ENCODE measurements around the gene UBE2I. TPM values are rescaled to one million over a fixed set of nuclear protein-coding genes. Genes with fewer than 3 reads are reported as not detected.
"Not testable (repeated sequence)": the region's sequence is repeated elsewhere in the genome, so short reads cannot be mapped to it uniquely, and the experiment has no call there.

Gene UBE2I
- total and polyA plus RNA-seq, 4 donors: 35.7 to 86.7 (median 72.4) TPM

DNA sequence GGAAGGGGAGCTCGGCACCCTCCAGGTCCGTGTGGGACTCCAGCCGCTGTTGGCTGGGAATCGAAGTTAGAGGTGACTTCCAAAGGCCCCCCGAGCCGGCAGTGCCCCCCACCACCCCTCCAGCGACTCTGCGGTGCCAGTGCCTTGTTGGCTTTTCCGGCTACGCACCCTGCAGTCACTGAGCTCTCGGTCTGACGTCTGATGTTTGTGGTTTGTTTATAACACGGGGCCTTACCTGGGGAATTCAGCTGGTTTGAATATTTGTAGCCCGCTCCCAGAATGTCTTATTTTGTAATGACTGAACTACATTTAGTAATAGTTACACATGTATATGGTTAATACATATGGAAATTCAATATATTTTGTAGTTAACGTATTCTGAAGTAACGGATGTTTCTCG is 17.0 kb downstream of the UBE2I start:
- Histone ChIP-seq H3K27me3 (ENCODE audit: control insufficient read depth in 1 of 2, insufficient read depth in 2 of 2, low read length in 1 of 2) (no peaks in the 10 kb centered on the region), H3K4me1 (ENCODE audit: control insufficient read depth in 1 of 2, insufficient read depth in 2 of 2, low read length in 2 of 2) (no peaks in the 10 kb centered on the region), H3K9me3 (ENCODE audit: control insufficient read depth, low read length) (peaks cover 2% of the 10 kb centered on the region), H3K27ac (ENCODE audit: low read depth in 1 of 2, low read length in 2 of 2) (no peak overlapping the region), H3K4me3 (ENCODE audit: low read length in 2 of 2) (no peak overlapping the region), H3K36me3 (ENCODE audit: control insufficient read depth in 1 of 2, insufficient read depth in 2 of 2, low read length in 1 of 2) (peaks cover 3 to 4% of the 10 kb centered on the region in 2 donors)
- 70 to 72% methylated on average over 15 to 17 of the region's 17 CpGs for WGBS, 2 donors
- no peak for ATAC-seq (ENCODE audit: low FRiP score)
- DNase-seq: no peak
- intact Hi-C loops (cut with DNase I): no loop called here

DNA sequence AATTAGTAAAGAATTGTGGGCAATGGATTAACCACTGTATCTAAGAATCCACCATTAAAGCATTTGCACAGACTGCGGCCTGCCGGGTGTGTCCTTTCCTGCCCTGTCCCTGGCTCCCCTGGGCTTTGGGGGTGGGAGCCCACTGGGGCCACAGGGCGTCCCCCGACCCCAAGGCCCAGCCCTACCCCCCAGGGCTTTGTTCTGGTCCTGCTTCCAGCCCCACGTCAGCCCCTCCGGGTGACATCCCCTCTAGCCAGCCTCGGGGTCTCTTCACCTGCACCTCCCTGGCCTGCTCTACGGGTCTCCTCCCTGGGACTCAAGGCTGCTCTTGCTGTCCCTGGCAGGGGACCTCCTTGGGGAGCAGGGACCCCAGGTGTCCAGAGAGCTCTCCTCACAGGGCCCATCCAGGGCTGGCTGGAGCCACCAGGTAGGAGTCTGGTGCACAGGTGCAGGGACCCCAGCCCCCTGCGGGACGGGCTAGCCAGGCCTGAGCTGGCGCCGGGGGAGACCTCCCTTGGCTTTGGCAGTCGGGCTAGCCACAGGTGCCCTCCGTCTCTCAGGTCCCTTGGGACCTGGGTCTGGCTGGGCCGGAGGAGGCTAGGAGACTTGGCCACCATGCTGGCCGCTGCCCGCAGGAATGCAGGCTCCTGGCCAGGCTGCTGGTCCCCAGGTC is 17.6 kb downstream of the UBE2I start:
- ATAC-seq (ENCODE audit: low FRiP score) (no peak), DNase-seq (no peak)
- intact Hi-C loops (cut with DNase I): no loop called here
- Histone ChIP-seq H3K27me3 (ENCODE audit: control insufficient read depth in 1 of 2, insufficient read depth in 2 of 2, low read length in 1 of 2) (no peaks in the 10 kb centered on the region), H3K4me3 (ENCODE audit: low read length in 2 of 2) (no peak overlapping the region), H3K36me3 (ENCODE audit: control insufficient read depth in 1 of 2, insufficient read depth in 2 of 2, low read length in 1 of 2) (peaks cover 3 to 4% of the 10 kb centered on the region in 2 donors), H3K27ac (ENCODE audit: low read depth in 1 of 2, low read length in 2 of 2) (no peak overlapping the region), H3K4me1 (ENCODE audit: control insufficient read depth in 1 of 2, insufficient read depth in 2 of 2, low read length in 2 of 2) (no peaks in the 10 kb centered on the region), H3K9me3 (ENCODE audit: control insufficient read depth, low read length) (peaks cover 2% of the 10 kb centered on the region)
- WGBS, 2 donors: 71% methylated on average over 13 to 17 of the region's 17 CpGs

DNA sequence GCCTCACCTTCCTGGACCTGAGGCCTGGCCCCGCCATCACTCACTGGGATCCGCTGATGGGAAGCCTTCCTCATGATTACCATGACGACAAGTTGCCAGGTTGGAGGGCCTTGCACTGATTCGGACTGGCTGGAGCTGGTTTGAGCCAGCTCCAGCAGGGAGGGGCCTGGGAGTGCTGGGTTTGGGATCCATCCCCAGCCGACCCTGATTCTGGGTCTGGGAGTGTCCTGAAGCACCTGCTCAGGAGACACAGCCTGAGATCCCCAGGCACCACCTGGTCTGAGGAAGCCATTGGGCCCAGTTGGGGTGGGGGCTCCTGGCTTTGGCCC is 18.1 kb downstream of the UBE2I start:
- Histone ChIP-seq H3K27me3 (ENCODE audit: control insufficient read depth in 1 of 2, insufficient read depth in 2 of 2, low read length in 1 of 2) (no peaks in the 10 kb centered on the region), H3K4me1 (ENCODE audit: control insufficient read depth in 1 of 2, insufficient read depth in 2 of 2, low read length in 2 of 2) (no peaks in the 10 kb centered on the region), H3K9me3 (ENCODE audit: control insufficient read depth, low read length) (peaks cover 2% of the 10 kb centered on the region), H3K4me3 (ENCODE audit: low read length in 2 of 2) (no peak overlapping the region), H3K27ac (ENCODE audit: low read depth in 1 of 2, low read length in 2 of 2) (no peak overlapping the region), H3K36me3 (ENCODE audit: control insufficient read depth in 1 of 2, insufficient read depth in 2 of 2, low read length in 1 of 2) (peaks cover 3 to 4% of the 10 kb centered on the region in 2 donors)
- ATAC-seq (ENCODE audit: low FRiP score) (no peak), DNase-seq (no peak)
- 62 to 63% methylated on average over 5 of the region's 5 CpGs for WGBS, 2 donors
- intact Hi-C loops (cut with DNase I): no loop called here

DNA sequence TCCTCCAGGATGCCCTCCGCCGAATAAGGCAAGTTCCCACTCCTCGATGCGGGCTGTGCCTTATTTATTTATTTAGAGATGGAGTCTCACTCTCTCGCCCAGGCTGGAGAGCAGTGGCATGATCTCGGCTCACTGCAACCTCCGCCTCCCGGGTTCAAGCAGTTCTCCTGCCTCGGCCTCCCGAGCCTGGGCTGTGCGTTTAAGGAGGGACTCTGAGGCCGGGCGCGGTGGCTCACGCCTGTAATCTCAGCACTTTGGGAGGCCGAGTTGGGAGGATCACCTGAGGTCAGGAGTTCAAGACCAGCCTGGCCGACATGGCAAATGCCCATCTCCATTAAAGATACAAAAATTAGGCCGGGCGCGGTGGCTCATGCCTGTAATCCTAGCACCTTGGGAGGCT is 18.7 kb downstream of the UBE2I start:
- H3K9me3 ChIP-seq (ENCODE audit: control insufficient read depth, low read length); H3K36me3 ChIP-seq (ENCODE audit: control insufficient read depth in 1 of 2, insufficient read depth in 2 of 2, low read length in 1 of 2); intact Hi-C loops (cut with DNase I): not testable (repeated sequence)

DNA sequence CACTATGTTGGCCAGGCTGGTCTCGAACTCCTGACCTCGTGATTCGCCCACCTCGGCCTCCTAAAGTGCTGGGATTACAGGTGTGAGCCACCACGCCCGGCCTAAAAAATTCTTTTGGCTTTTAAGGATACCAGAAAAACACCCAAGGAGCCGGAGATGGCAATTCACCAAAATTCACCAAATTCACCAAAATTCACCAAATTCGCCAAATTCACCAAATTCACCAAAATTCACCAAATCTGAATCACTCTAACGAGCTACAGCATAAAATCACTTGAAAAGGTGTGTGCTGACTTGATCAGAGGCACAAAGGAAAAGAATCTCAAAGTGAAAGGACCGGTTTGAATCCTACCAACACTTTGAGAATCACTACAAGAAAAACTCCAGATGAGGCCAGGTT is 19.5 kb downstream of the UBE2I start:
- DNase-seq; H3K4me1 ChIP-seq (ENCODE audit: control insufficient read depth in 1 of 2, insufficient read depth in 2 of 2, low read length in 2 of 2); H3K9me3 ChIP-seq (ENCODE audit: control insufficient read depth, low read length); H3K4me3 ChIP-seq (ENCODE audit: low read length in 2 of 2); intact Hi-C loops (cut with DNase I); H3K27ac ChIP-seq (ENCODE audit: low read depth in 1 of 2, low read length in 2 of 2); H3K36me3 ChIP-seq (ENCODE audit: control insufficient read depth in 1 of 2, insufficient read depth in 2 of 2, low read length in 1 of 2); H3K27me3 ChIP-seq (ENCODE audit: control insufficient read depth in 1 of 2, insufficient read depth in 2 of 2, low read length in 1 of 2); ATAC-seq (ENCODE audit: low FRiP score): not testable (repeated sequence)
- WGBS, 2 donors: 92 to 95% methylated on average over 10 of the region's 10 CpGs

More for the DNA sequence above, 18.7 kb downstream of the UBE2I start:
- H3K4me3 ChIP-seq (ENCODE audit: low read length in 2 of 2); DNase-seq; H3K27me3 ChIP-seq (ENCODE audit: control insufficient read depth in 1 of 2, insufficient read depth in 2 of 2, low read length in 1 of 2); H3K4me1 ChIP-seq (ENCODE audit: control insufficient read depth in 1 of 2, insufficient read depth in 2 of 2, low read length in 2 of 2); H3K27ac ChIP-seq (ENCODE audit: low read depth in 1 of 2, low read length in 2 of 2); ATAC-seq (ENCODE audit: low FRiP score): not testable (repeated sequence)
- WGBS, 2 donors: 89 to 90% methylated on average over 20 of the region's 20 CpGs

DNA sequence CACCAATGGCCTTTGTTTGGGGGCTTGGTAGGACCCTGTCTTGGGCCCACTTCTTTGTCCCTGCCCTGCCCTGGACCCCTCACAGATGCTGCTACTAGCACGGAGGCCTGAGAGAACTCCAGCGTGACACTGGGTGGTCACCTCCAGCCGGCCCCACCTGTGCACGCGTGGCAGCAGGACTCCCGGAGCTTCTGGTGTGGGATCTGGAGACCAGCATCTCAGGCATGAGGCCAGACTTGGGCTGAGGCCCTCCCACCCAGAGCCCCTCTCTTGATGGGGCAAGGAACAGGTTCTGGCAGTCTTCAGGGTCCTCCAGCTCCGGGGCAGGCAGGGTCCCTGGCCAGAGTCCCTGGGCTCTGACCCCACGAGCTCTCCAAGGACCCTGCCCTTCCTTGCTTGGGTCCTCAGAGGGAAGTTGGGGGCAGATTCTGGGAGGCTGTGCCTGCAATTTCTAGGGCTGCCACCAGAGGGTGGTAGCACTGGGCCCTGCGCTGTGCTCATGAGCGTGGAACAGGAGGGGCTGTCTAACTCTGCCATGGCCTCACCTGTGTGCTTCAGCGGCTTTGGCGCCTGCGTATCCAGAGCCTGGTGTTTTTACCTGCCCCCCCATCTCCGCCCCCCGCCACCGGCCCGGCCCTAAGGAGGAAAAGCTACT is 21.0 kb downstream of the UBE2I start:
- intact Hi-C loops (cut with DNase I): no loop called here
- 50 to 54% methylated on average over 17 of the region's 17 CpGs for WGBS, 2 donors
- DNase-seq (no peak), ATAC-seq (ENCODE audit: low FRiP score) (no peak)
- no peaks in the 10 kb centered on the region for H3K27me3 ChIP-seq (ENCODE audit: control insufficient read depth in 1 of 2, insufficient read depth in 2 of 2, low read length in 1 of 2)
- no peak overlapping the region for H3K27ac ChIP-seq (ENCODE audit: low read depth in 1 of 2, low read length in 2 of 2)
- no peak overlapping the region for H3K4me3 ChIP-seq (ENCODE audit: low read length in 2 of 2)
- H3K9me3 ChIP-seq (ENCODE audit: control insufficient read depth, low read length): peaks cover 2% of the 10 kb centered on the region
- H3K4me1 ChIP-seq (ENCODE audit: control insufficient read depth in 1 of 2, insufficient read depth in 2 of 2, low read length in 2 of 2): no peaks in the 10 kb centered on the region
- H3K36me3 ChIP-seq (ENCODE audit: control insufficient read depth in 1 of 2, insufficient read depth in 2 of 2, low read length in 1 of 2): no peaks in the 10 kb centered on the region

DNA sequence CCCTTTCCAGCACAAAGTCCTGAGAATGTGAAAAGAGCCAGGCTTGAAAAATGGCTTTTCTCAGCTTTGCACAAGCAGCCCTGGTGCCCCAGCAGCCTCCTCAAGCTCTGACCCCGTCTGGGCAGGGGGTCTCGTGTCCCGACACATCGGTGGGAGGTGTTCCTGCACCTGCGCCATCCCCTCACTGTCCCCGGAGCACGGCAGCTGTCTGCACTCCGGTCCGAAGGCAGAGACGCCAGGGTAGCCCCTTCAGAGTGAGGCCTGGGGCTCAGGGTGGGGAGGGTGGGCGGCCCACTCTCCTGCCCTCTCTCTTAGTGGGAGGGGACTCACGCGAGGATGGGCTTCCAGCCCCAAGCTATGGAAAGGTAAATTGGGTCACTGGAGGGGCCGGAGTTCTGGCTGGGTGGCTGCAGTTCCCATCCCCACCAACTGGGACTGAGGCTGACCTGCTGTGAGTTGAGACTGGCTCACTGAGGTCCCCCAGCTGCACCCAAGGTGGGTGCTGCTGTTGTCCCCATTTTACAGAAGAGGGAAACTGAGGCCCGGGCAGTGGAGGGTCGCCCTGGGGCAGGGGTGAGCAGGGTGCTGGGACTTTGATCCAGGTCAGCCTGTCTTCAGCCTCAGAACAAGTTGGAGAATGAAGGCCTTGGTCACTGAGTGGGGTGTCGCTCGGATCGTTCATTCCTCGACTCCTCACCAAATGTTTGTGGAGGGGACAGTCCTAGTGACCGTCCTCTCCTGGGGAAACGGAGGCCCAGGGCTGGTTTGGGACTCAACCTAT is 21.7 kb downstream of the UBE2I start:
- no peaks in the 10 kb centered on the region for H3K27me3 ChIP-seq (ENCODE audit: control insufficient read depth in 1 of 2, insufficient read depth in 2 of 2, low read length in 1 of 2)
- H3K4me3 ChIP-seq (ENCODE audit: low read length in 2 of 2): no peak overlapping the region
- H3K36me3 ChIP-seq (ENCODE audit: control insufficient read depth in 1 of 2, insufficient read depth in 2 of 2, low read length in 1 of 2): no peaks in the 10 kb centered on the region
- H3K9me3 ChIP-seq (ENCODE audit: control insufficient read depth, low read length): peaks cover 2% of the 10 kb centered on the region
- intact Hi-C loops (cut with DNase I): no loop called here
- DNase-seq (no peak), ATAC-seq (ENCODE audit: low FRiP score) (no peak)
- 40 to 43% methylated on average over 22 of the region's 22 CpGs for WGBS, 2 donors
- no peaks in the 10 kb centered on the region for H3K4me1 ChIP-seq (ENCODE audit: control insufficient read depth in 1 of 2, insufficient read depth in 2 of 2, low read length in 2 of 2)
- H3K27ac ChIP-seq (ENCODE audit: low read depth in 1 of 2, low read length in 2 of 2): no peak overlapping the region

DNA sequence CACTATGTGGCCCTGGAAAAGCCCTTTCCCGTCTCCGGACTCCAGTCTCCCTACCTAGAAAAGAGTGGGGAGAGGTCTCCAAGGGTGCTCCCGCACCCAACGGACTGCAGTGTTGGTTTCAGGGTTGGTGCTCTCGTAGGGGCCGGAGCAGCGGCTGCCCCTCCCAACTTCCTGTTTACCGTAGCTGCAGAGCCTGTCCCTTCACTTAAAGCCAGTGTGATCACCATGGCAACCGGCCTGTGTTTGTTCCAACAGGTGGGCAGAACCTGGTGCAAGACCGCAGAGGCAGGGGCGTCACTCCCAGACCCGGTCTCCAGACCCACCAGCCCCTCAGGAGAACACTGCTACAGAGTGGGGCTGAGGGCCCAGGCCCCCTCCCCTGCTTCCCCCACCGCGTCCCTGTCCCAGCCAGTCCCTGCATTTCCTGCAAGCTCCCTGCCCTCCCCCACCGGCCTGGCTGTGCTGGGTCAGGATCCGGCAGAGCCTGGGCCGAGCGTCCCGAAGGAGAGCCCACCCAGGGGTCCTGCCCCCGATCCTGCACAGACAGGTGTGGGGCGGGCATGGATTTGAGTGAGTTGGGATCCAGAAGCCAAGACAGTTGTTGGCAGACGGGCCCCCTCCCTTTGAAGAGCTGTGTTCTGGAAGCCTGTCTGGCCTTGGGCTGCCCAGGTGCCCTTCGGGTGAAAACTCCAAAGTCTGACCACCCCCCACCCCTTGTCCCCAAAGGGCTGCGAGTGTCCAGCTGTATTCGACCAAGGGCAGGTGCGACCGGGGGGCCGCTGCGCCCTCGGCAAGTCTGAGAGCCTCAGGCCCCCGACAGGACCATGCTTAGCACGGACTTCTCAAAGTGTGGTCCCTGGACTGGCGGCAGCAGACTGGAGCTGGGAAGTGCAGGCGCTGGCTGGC is 22.5 kb downstream of the UBE2I start:
- no peak overlapping the region for H3K27ac ChIP-seq (ENCODE audit: low read depth in 1 of 2, low read length in 2 of 2)
- intact Hi-C loops (cut with DNase I): no loop called here

More for the DNA sequence above, 22.5 kb downstream of the UBE2I start:
- Histone ChIP-seq H3K27me3 (ENCODE audit: control insufficient read depth in 1 of 2, insufficient read depth in 2 of 2, low read length in 1 of 2) (no peaks in the 10 kb centered on the region), H3K4me1 (ENCODE audit: control insufficient read depth in 1 of 2, insufficient read depth in 2 of 2, low read length in 2 of 2) (no peaks in the 10 kb centered on the region), H3K9me3 (ENCODE audit: control insufficient read depth, low read length) (peaks cover 2% of the 10 kb centered on the region), H3K4me3 (ENCODE audit: low read length in 2 of 2) (no peak overlapping the region), H3K36me3 (ENCODE audit: control insufficient read depth in 1 of 2, insufficient read depth in 2 of 2, low read length in 1 of 2) (no peaks in the 10 kb centered on the region)
- no peak for ATAC-seq (ENCODE audit: low FRiP score)
- DNase-seq: peak in 1 of 2 donors; percentile 71
- 3% methylated on average over 34 of the region's 34 CpGs for WGBS, 2 donors

All from aorta (tissue), 5 donors.